Measurements from ENCODE around the gene IZUMO4.

GRCh38 chr19:2118438-2118837, 21.7 kb downstream of the IZUMO4 start:
- TF ChIP-seq YY1 (IDR thresholded peaks at IDR 0.05; ENCODE audit: low read depth) (no peak), TAF1 (IDR thresholded peaks at IDR 0.05; ENCODE audit: low read depth) (no peak), EP300 (IDR thresholded peaks at IDR 0.05; ENCODE audit: borderline replicate concordance) (no peak), EGR1 (IDR thresholded peaks at IDR 0.05) (no peak), REST (IDR thresholded peaks at IDR 0.05; ENCODE audit: low read depth) (no peak), ZBTB7A (IDR thresholded peaks at IDR 0.05; ENCODE audit: low read depth) (no peak)

Data from Ishikawa (cell line).